Measurements from ENCODE around the gene TTC3. TPM values are rescaled to one million over a fixed set of nuclear protein-coding genes. Genes with fewer than 3 reads are reported as not detected.

The TTC3 gene
- total RNA-seq, 1 experiment from 2014 or later = 71.5 TPM

- H3K9me2 ChIP-seq (ENCODE audit: insufficient read depth) = no peaks in the 10 kb centered on the region
- no peak for ATAC-seq
- peaks cover 5 to 6% of the 10 kb centered on the region in 2 experiments; a peak in 2 of 4 replicates for H3K9me3 ChIP-seq (ENCODE audit: control insufficient read depth in 1 of 2, insufficient read depth in 1 of 2, low read depth in 1 of 2, low read length in 2 of 2)
- no peak overlapping the region for H3K4me2 ChIP-seq (ENCODE audit: low read length)
- H3K4me3 ChIP-seq (replicated peaks in 1 of 2; ENCODE audit: low read depth in 1 of 2, low read length in 2 of 2) = no peak overlapping the region
- no peaks in the 10 kb centered on the region for H3K4me1 ChIP-seq (ENCODE audit: control insufficient read depth in 1 of 2, insufficient read depth in 2 of 2, low read length in 2 of 2)
- H3K79me2 ChIP-seq (ENCODE audit: insufficient read depth, low read length) = no peaks in the 10 kb centered on the region
- BruUV-seq (replicated peaks) = no TSS peak
- peaks cover 36 to 52% of the 10 kb centered on the region in 2 experiments for H3K36me3 ChIP-seq (ENCODE audit: control insufficient read depth in 1 of 2, insufficient read depth in 2 of 2, low read length in 2 of 2)
- intact Hi-C loops (cut with micrococcal nuclease) = no loop called here
- RAD21 ChIA-PET (ENCODE audit: low non-redundant PET in 1 of 2, low total read pairs in 2 of 2, uncharacterized antibody in 2 of 2, unreplicated experiment in 2 of 2) = no interaction called here
- CTCF ChIA-PET = no interaction called here
- TF ChIP-seq EZH2phosphoT487 (IDR thresholded peaks at IDR 0.05; ENCODE audit: borderline replicate concordance) (no peak), CBX3 (IDR thresholded peaks at IDR 0.05; ENCODE audit: low read depth) (no peak), POLR2A (IDR thresholded peaks at IDR 0.05; ENCODE audit: borderline replicate concordance, extremely low read depth, insufficient read depth, insufficient read length) (no peak), EGR1 (IDR thresholded peaks at IDR 0.05; ENCODE audit: low read depth) (no peak), TCF7L2 (IDR thresholded peaks at IDR 0.05; ENCODE audit: borderline replicate concordance, extremely low read depth, insufficient read depth, insufficient read length) (no peak), EZH2 (IDR thresholded peaks at IDR 0.05) (no peak), MAX (IDR thresholded peaks at IDR 0.05) (no peak), ZNF274 (IDR thresholded peaks at IDR 0.05; ENCODE audit: low read depth, low read length) (no peak), ZFX (IDR thresholded peaks at IDR 0.05) (no peak), CEBPB (IDR thresholded peaks at IDR 0.05; ENCODE audit: low read depth) (no peak), YY1 (IDR thresholded peaks at IDR 0.05; ENCODE audit: extremely low read depth, insufficient replicate concordance, low read depth, low read length) (no peak), SRF (IDR thresholded peaks at IDR 0.05; ENCODE audit: low read depth) (no peak), REST (IDR thresholded peaks at IDR 0.05; ENCODE audit: low read depth) (no peak), POLR2AphosphoS5 (IDR thresholded peaks at IDR 0.05; ENCODE audit: low read depth, low read length) (no peak)
- POLR2A ChIA-PET = no interaction called here
- DNase-seq (ENCODE audit: low read depth, low spot score) = no peak
- H3K27ac ChIP-seq (ENCODE audit: low read depth, low read length) = no peak overlapping the region
- no peaks in the 10 kb centered on the region for H3K27me3 ChIP-seq (ENCODE audit: insufficient read depth, low read length)
- no peaks in the 10 kb centered on the region for H4K20me1 ChIP-seq (ENCODE audit: insufficient read depth)
- no peak overlapping the region for H3K9ac ChIP-seq (ENCODE audit: low read length)
- H2AFZ ChIP-seq (ENCODE audit: low read depth, low read length, poor library complexity, severe bottlenecking) = no peak overlapping the region
Measured at GRCh38 chr21:37139154-37139553, 66.1 kb downstream of the TTC3 start.

Measured in HCT116 (cell line).